Activated T-helper 2 cell treated with anti-CD3 and anti-CD28 coated beads, Interferon-gamma antibody, Interleukin-2, Interleukin-4, amounts not matched to agents 10 μg/mL and 5 μg/mL and 100 μg/mL, durations not matched to agents 14 hours and 24 hours and 36 hours (primary cell): ENCODE data around the gene WAS. TPM values are rescaled to one million over a fixed set of nuclear protein-coding genes. Genes with fewer than 3 reads are reported as not detected.
"Not testable (repeated sequence)": the region's sequence is repeated elsewhere in the genome, so short reads cannot be mapped to it uniquely, and the experiment has no call there.

Experiments
- DNase-seq: peaks from one replicate; pipeline ENCODE4 v3.0.0; 2021; ENCODE audit warnings: low spot score
- H3K27ac Mint-ChIP-seq: one replicate; pipeline ENCODE4 v1.8.0; 2021; ENCODE audit warnings: mixed read lengths
- H3K27me3 Mint-ChIP-seq: one replicate; pipeline ENCODE4 v1.8.0; 2021; ENCODE audit warnings: low read depth, mixed read lengths
- H3K36me3 Mint-ChIP-seq: one replicate; pipeline ENCODE4 v1.8.0; 2021; ENCODE audit warnings: low read depth, mixed read lengths
- H3K4me1 Mint-ChIP-seq: one replicate; pipeline ENCODE4 v1.8.0; 2021; ENCODE audit warnings: low read depth, mixed read lengths
- H3K4me3 Mint-ChIP-seq: one replicate; pipeline ENCODE4 v1.8.0; 2021; ENCODE audit warnings: low read depth, mild to moderate bottlenecking, moderate library complexity, mixed read lengths
- H3K9me3 Mint-ChIP-seq: one replicate; pipeline ENCODE4 v1.8.0; 2021; ENCODE audit warnings: mixed read lengths
- intact Hi-C: fragments of 100-400 bp; cut with micrococcal nuclease; formaldehyde crosslinking; loops from one replicate; pipeline ENCODE4 v1.15.1; 2023
- total RNA-seq: library from RNA; stranded (reverse); gene quantifications from 2 replicates; pipeline ENCODE4 v1.2.3, GENCODE V29; 2022

WAS gene
- 117 and 120 TPM in 2 replicates for total RNA-seq

DNA sequence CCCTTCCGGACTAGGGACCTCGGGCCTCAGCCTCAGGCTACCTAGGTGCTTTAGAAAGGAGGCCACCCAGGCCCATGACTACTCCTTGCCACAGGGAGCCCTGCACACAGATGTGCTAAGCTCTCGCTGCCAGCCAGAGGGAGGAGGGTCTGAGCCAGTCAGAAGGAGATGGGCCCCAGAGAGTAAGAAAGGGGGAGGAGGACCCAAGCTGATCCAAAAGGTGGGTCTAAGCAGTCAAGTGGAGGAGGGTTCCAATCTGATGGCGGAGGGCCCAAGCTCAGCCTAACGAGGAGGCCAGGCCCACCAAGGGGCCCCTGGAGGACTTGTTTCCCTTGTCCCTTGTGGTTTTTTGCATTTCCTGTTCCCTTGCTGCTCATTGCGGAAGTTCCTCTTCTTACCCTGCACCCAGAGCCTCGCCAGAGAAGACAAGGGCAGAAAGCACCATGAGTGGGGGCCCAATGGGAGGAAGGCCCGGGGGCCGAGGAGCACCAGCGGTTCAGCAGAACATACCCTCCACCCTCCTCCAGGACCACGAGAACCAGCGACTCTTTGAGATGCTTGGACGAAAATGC, at the start of gene WAS:
WAS (plus strand) TSS at position 389 of the 572 bp plus-strand sequence; CDS start at position 444, 55 bp downstream.
- peak; percentile 46 for DNase-seq
- Mint-ChIP-seq H3K27me3 (no peaks in the 10 kb centered on the region), H3K4me1 (peaks cover 36% of the 10 kb centered on the region), H3K9me3 (no peaks in the 10 kb centered on the region), H3K36me3 (peaks cover 50% of the 10 kb centered on the region), H3K4me3 (peak within 1 kb of the TSS; percentile 99), H3K27ac (peak within 1 kb of the TSS; percentile 96)
- intact Hi-C loops, result no loop called here

DNA sequence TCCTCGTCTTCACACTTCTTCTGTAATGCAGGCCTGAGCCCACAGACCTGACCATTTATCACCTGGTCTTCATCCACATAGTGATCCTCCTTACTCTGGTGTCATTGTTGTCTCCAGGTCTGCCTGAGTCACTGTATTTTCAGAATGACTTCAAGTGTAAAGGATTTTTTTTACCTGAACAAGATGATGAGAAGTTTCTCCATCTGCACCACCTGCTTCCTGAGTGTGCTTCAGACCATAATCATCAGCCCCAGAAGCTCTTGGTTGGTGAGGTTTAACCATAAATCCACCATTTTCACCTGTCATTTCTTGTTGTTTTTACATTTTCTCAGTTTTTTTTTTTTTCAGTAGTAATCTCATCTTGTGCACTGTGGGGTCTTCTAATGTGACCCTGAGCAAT, 47.3 kb upstream of the WAS start:
- Mint-ChIP-seq H3K4me3 (no peak overlapping the region), H3K9me3 (no peaks in the 10 kb centered on the region), H3K27me3 (no peaks in the 10 kb centered on the region), H3K27ac (no peak overlapping the region), H3K4me1 (peaks cover 9% of the 10 kb centered on the region), H3K36me3 (no peaks in the 10 kb centered on the region)
- no peak for DNase-seq
- intact Hi-C loops, result no loop called here

DNA sequence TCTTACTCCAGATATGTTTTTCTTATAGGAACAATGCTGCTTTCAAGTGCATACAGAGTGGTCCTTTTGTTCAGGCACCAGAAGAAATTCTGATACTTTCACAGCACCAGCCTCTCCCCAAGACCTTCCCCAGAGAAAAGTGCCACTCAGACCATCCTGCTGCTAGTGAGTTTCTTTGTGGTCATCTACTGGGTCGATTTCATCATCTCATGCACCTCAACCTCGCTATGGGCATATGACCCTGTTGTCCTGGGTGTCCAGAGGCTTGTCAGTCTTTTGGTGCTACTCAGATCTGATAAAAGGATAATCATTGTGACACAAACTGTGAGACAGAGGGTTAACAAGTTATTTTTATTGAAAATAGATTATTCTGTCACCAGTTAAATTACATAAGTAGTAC, 46.8 kb upstream of the WAS start:
- H3K9me3 Mint-ChIP-seq, result no peaks in the 10 kb centered on the region
- H3K36me3 Mint-ChIP-seq, result no peaks in the 10 kb centered on the region
- no peaks in the 10 kb centered on the region for H3K27me3 Mint-ChIP-seq
- intact Hi-C loops, result no loop called here
- no peak for DNase-seq
- H3K4me1 Mint-ChIP-seq, result peaks cover 4% of the 10 kb centered on the region
- no peak overlapping the region for H3K27ac Mint-ChIP-seq
- no peak overlapping the region for H3K4me3 Mint-ChIP-seq

DNA sequence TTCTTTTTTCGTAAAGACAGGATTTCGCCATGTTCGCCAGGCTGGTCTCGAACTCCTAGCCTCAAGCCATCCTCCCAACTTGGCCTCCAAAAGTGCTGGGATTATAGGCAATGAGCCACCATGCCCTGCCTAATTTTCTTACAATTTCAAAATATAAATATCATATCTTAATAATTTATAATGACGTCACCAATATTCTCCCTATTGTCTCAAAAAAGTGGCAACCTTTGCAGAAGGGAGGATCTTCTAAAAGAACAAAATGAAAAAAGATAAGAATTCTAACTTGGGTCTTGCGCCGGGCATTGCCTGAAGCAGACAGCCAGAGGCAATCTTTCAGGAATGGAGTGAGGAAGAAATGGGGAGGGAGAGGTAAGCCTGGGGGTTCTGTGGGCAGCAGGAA, 37.9 kb upstream of the WAS start:
- Mint-ChIP-seq H3K4me3 (no peak overlapping the region), H3K9me3 (no peaks in the 10 kb centered on the region), H3K27me3 (no peaks in the 10 kb centered on the region), H3K36me3 (no peaks in the 10 kb centered on the region), H3K27ac (no peak overlapping the region), H3K4me1 (no peaks in the 10 kb centered on the region)
- intact Hi-C loops, result loop anchor here (10.0 kb wide), 1 partner anchor 269 kb away; the partner anchor contains the start of genes PIM2 and SLC35A2
- no peak for DNase-seq

DNA sequence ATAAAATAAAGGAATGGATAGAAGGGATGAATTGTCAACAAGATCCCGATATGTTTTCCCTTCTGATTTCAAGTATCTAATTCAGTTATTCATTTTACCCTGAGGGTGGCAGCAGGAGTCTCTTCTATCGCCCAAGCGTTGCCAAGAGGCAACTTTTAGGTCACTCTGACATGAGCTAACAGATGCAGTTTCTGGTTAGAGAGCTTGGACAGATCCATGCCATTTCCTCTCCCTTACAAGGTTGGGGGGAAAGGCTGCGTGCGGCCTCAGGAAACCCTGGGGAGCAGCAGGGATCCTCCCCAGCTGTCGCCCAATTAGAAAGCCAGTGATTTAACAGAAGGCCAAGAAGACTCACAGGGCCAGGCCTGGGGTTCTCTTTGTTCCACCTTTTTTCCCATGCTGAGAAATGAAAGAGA, 35.3 kb upstream of the WAS start:
- Mint-ChIP-seq H3K27me3 (no peaks in the 10 kb centered on the region), H3K4me3 (no peak overlapping the region), H3K36me3 (no peaks in the 10 kb centered on the region), H3K27ac (no peak overlapping the region), H3K4me1 (no peaks in the 10 kb centered on the region), H3K9me3 (no peaks in the 10 kb centered on the region)
- intact Hi-C loops, result loop anchor here (10.0 kb wide), 1 partner anchor 266 kb away; the partner anchor contains the start of genes PIM2 and SLC35A2
- peak; percentile 10 for DNase-seq

DNA sequence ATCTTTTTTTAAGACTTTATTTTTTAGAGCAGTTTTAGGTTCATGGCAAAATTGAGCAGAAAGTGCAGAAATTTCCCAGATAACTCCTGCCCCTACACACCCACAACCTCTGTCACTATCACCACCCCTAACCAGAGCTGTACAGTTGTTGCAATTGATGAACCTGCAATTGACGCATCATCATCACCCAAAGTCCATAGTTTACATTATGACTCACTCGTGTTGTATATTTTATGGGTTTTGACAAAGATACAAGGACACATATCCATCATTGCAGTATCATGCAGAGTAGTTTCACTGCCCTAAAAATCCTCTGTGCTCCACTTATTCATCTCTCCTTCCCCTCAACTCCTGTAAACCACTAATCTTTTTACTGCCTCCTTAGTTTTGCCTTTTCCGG, 34.5 kb upstream of the WAS start:
- no peak for DNase-seq
- Mint-ChIP-seq H3K4me3 (no peak overlapping the region), H3K36me3 (no peaks in the 10 kb centered on the region), H3K9me3 (no peaks in the 10 kb centered on the region), H3K27ac (no peak overlapping the region), H3K27me3 (no peaks in the 10 kb centered on the region), H3K4me1 (no peaks in the 10 kb centered on the region)
- intact Hi-C loops, result loop anchor here (10.0 kb wide), 1 partner anchor 266 kb away; the partner anchor contains the start of genes PIM2 and SLC35A2

DNA sequence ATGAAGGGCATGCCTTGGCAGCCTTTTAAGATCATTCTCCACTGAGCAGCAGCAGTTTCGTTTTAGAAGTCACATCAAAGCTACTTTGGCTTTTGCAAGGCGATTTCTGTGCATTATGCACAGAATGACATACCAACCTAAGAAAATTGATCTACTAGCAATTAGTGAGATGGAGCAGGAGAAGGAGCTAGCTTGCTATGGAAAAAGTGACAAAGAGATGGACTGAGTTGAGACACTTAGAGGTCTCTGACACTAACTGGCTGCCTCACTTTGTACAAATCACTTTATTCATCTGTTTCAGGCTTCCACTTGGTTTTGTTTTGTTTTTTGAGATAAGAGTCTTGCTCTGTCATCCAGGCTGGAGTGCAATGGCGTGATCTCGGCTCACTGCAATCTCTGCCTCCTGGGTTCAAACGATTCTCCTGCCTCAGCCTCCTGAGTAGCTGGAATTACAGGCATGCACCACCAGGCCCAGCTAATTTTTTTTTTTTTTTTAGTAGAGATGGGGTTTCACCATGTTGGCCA, 31.5 kb upstream of the WAS start:
- H3K27ac Mint-ChIP-seq, result not testable (repeated sequence)

DNA sequence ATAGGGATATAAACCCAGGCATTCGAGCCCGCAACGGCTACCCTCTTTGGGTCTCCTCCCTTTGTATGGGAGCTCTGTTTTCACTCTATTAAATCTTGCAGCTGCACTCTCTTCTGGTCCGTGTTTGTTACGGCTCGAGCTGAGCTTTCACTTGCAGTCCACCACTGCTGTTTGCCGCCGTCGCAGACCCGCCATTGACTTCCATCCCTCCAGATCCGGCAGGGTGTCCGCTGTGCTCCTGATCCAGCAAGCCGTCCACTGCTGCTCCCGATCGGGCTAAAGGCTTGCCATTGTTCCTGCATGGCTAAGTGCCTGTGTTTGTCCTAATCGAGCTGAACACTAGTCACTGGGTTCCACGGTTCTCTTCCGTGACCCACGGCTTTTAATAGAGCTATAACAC, 28.9 kb upstream of the WAS start:
- H3K27me3 Mint-ChIP-seq, H3K36me3 Mint-ChIP-seq, DNase-seq, H3K4me3 Mint-ChIP-seq, intact Hi-C loops, H3K4me1 Mint-ChIP-seq, H3K9me3 Mint-ChIP-seq, H3K27ac Mint-ChIP-seq: not testable (repeated sequence)

More for the DNA sequence above, 31.5 kb upstream of the WAS start:
- H3K36me3 Mint-ChIP-seq, H3K4me3 Mint-ChIP-seq, DNase-seq, intact Hi-C loops, H3K4me1 Mint-ChIP-seq, H3K27me3 Mint-ChIP-seq, H3K9me3 Mint-ChIP-seq: not testable (repeated sequence)

DNA sequence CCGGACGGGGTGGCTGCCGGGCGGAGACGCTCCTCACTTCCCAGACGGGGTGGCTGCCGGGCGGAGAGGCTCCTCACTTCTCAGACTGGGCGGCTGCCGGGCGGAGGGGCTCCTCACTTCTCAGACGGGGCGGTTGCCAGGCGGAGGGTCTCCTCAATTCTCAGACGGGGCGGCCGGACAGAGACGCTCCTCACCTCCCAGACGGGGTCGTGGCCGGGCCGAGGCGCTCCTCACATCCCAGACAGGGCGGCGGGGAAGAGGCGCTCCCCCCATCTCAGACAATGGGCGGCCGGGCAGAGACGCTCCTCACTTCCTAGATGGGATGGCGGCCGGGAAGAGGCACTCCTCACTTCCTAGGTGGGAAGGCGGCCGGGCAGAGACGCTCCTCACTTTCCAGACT, 23.9 kb upstream of the WAS start:
- intact Hi-C loops, DNase-seq, H3K36me3 Mint-ChIP-seq, H3K4me1 Mint-ChIP-seq, H3K4me3 Mint-ChIP-seq, H3K27me3 Mint-ChIP-seq, H3K9me3 Mint-ChIP-seq, H3K27ac Mint-ChIP-seq: not testable (repeated sequence)

DNA sequence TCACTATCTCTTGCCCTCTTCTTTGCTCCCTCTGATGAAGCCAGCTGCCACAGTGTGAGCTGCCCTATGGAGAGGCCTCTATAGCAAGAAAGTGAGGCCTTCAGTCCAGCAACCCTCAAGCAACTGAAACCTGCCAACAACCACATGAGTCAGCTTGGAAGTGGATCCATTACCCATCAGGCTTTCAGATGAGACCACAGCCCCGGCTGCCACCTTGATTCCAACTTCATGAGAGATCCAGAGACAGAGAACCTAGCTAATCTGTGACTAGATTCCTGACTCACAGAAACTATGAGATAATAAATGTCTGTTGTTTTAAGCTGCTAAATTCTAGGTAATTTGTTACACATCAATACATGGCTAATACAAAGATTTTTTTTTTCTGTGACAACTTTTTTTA, 20.4 kb upstream of the WAS start:
- peaks cover 5% of the 10 kb centered on the region for H3K4me1 Mint-ChIP-seq
- intact Hi-C loops, result no loop called here
- no peak overlapping the region for H3K4me3 Mint-ChIP-seq
- no peaks in the 10 kb centered on the region for H3K9me3 Mint-ChIP-seq
- no peaks in the 10 kb centered on the region for H3K36me3 Mint-ChIP-seq
- DNase-seq, result no peak
- H3K27ac Mint-ChIP-seq, result no peak overlapping the region
- H3K27me3 Mint-ChIP-seq, result no peaks in the 10 kb centered on the region

DNA sequence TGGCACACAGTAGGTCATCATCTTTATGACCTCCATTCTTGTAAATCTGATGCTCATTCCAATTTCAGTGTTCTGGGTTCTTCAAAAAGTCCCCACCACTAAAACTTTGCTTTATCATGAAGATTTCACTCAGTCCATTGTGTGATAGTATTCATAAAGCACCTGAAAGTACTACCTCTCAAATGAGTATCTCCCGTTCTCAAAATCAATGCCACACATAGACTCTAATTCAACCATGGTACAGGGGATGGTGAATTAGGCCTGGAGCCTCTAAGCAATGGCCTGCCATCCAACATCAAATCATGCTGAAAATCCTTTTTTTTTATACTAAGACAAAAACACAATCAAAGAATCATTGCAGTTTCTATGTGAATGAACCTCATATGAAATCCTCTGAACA, 19.4 kb upstream of the WAS start:
- intact Hi-C loops, result no loop called here
- Mint-ChIP-seq H3K4me1 (peaks cover 5% of the 10 kb centered on the region), H3K9me3 (no peaks in the 10 kb centered on the region), H3K27me3 (no peaks in the 10 kb centered on the region), H3K4me3 (no peak overlapping the region), H3K27ac (no peak overlapping the region), H3K36me3 (no peaks in the 10 kb centered on the region)
- DNase-seq, result no peak

DNA sequence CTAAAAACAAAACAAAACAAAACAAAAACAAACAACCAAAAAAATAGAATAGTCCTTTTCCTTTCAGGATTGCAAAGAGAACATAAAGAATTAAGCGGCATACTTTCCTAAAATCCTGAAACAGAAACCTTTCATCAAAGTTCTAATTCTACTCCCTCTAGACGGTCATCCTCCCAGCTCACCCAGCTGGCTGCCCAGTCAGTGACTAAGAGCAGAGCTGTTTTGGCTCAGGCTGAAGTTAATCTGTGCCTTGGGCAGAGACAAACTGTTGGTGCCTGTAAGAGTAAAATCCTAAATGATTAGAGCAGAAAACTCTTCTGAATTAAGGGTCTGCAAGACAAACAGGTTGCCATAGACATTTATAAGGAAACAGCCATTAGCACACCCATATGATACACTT, 17.6 kb upstream of the WAS start:
- no peak overlapping the region for H3K27ac Mint-ChIP-seq
- H3K27me3 Mint-ChIP-seq, result no peaks in the 10 kb centered on the region
- no peak overlapping the region for H3K4me3 Mint-ChIP-seq
- DNase-seq, result no peak
- H3K9me3 Mint-ChIP-seq, result no peaks in the 10 kb centered on the region
- peaks cover 5% of the 10 kb centered on the region for H3K4me1 Mint-ChIP-seq
- no peaks in the 10 kb centered on the region for H3K36me3 Mint-ChIP-seq
- intact Hi-C loops, result no loop called here

DNA sequence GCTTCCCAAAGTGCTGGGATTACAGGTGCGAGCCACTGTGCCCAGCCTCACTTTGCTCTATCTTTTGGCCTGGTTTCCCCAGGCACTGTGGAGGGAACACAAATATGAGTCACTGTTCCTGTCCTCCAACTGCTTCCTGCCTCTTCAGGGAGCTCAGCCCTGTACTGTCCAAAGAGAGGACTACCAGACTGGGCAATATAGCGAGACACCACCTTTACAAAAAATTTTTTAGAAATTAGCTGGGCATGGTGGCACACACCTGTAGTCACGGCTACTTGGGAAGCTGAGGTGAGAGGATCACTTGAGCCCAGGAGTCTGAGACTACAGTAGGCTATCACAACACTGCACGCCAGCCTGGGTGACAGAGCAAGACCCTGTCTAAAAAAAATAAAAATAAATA, 16.9 kb upstream of the WAS start:
- Mint-ChIP-seq H3K4me1 (no peaks in the 10 kb centered on the region), H3K36me3 (no peaks in the 10 kb centered on the region), H3K9me3 (no peaks in the 10 kb centered on the region), H3K4me3 (no peak overlapping the region), H3K27ac (no peak overlapping the region), H3K27me3 (no peaks in the 10 kb centered on the region)
- intact Hi-C loops, result no loop called here
- no peak for DNase-seq

DNA sequence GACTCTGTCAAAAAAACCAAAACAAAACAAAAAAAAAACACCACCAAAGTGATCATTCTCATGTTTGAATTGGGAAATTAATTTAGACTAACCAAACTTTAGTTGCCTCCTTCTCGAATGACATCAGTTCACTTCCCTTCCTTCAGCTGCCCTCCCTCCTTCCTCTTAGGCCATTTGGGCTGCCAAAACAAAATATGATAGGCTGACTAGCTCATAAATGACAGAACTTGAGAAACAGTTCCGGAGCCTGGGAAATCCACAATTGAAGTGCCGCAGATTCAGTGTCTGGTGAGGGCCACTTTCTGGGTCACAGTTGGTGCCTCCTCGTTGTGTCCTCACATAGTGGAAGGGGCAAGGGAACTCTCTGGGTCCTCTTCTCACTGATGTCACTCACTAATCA, 16.1 kb upstream of the WAS start:
- Mint-ChIP-seq H3K9me3 (no peaks in the 10 kb centered on the region), H3K36me3 (no peaks in the 10 kb centered on the region), H3K4me3 (no peak overlapping the region), H3K4me1 (no peaks in the 10 kb centered on the region), H3K27ac (no peak overlapping the region), H3K27me3 (no peaks in the 10 kb centered on the region)
- DNase-seq, result no peak
- intact Hi-C loops, result no loop called here
